ENCODE results near the gene SLC28A3. TPM values are rescaled to one million over a fixed set of nuclear protein-coding genes. Genes with fewer than 3 reads are reported as not detected.

The SLC28A3 gene
- total and polyA plus RNA-seq, 2 of the 8 experiments (the other 6 are each of a cell fraction or from before 2014, with no cell fraction given), result 0.02 TPM; not detected in 1

- TF ChIP-seq RAD21 (IDR thresholded peaks at IDR 0.05 in 1 of 2, conservative IDR thresholded peaks at IDR 0.05 in 1 of 2; ENCODE audit: low read depth in 2 of 2, low read length in 2 of 2) (peak; percentile 98), MAX (IDR thresholded peaks at IDR 0.05) (peak; percentile 75), SP2 (IDR thresholded peaks at IDR 0.05; ENCODE audit: low read length) (no peak), SAP30 (IDR thresholded peaks at IDR 0.05; ENCODE audit: insufficient read depth, insufficient replicate concordance, low read length) (no peak), RNF2 (IDR thresholded peaks at IDR 0.05; ENCODE audit: borderline replicate concordance, low read depth, low read length, missing control alignments, poor library complexity, severe bottlenecking) (no peak), NRF1 (IDR thresholded peaks at IDR 0.05; ENCODE audit: low read depth, low read length) (no peak)
These were observed 79.3 kb downstream of the SLC28A3 start (continued) for GRCh38 chr9:84261070-84261746.
